HG02885 (cell line): Measurements from ENCODE around the gene PLPPR3.

Source experiments
- ATAC-seq: cut with Tn5 transposase; IDR thresholded peaks from one replicate; pipeline ENCODE4 v1.9.1; 2021; ENCODE audit warnings: mild to moderate bottlenecking; ENCODE audit not compliant: unreplicated experiment, poor library complexity

PLPPR3 gene

GRCh38 chr19:781800-782184 lies 40.0 kb downstream of the PLPPR3 start:
- no peak for ATAC-seq

- no peak for ATAC-seq
Observed at GRCh38 chr19:780935-781334, 40.8 kb downstream of the PLPPR3 start.

GRCh38 chr19:778910-779653 lies 42.7 kb downstream of the PLPPR3 start:
- no peak for ATAC-seq

GRCh38 chr19:776549-776948 lies 45.2 kb downstream of the PLPPR3 start:
- no peak for ATAC-seq

GRCh38 chr19:772730-773436 lies 48.9 kb downstream of the PLPPR3 start:
- ATAC-seq = no peak

- ATAC-seq = no peak
Observed at GRCh38 chr19:772063-772462, 49.7 kb downstream of the PLPPR3 start.

GRCh38 chr19:771332-771785 lies 50.4 kb downstream of the PLPPR3 start:
- no peak for ATAC-seq

- no peak for ATAC-seq
Observed at GRCh38 chr19:769616-770015, 52.1 kb downstream of the PLPPR3 start.

GRCh38 chr19:768424-768823 lies 53.3 kb downstream of the PLPPR3 start:
- ATAC-seq = no peak

GRCh38 chr19:765179-765738 lies 56.5 kb downstream of the PLPPR3 start:
- ATAC-seq = no peak

GRCh38 chr19:764301-764700 lies 57.5 kb downstream of the PLPPR3 start:
- no peak for ATAC-seq

- ATAC-seq = no peak
Observed at GRCh38 chr19:763869-764268, 57.9 kb downstream of the PLPPR3 start.

- no peak for ATAC-seq
Observed at GRCh38 chr19:763181-763580, 58.6 kb downstream of the PLPPR3 start.
